ENCODE results near the gene APOC3.

- TF ChIP-seq POLR2A (IDR thresholded peaks at IDR 0.05; ENCODE audit: low read depth, low read length), result no peak
- TF ChIP-seq, protein P1, sequence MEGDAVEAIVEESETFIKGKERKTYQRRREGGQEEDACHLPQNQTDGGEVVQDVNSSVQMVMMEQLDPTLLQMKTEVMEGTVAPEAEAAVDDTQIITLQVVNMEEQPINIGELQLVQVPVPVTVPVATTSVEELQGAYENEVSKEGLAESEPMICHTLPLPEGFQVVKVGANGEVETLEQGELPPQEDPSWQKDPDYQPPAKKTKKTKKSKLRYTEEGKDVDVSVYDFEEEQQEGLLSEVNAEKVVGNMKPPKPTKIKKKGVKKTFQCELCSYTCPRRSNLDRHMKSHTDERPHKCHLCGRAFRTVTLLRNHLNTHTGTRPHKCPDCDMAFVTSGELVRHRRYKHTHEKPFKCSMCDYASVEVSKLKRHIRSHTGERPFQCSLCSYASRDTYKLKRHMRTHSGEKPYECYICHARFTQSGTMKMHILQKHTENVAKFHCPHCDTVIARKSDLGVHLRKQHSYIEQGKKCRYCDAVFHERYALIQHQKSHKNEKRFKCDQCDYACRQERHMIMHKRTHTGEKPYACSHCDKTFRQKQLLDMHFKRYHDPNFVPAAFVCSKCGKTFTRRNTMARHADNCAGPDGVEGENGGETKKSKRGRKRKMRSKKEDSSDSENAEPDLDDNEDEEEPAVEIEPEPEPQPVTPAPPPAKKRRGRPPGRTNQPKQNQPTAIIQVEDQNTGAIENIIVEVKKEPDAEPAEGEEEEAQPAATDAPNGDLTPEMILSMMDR (conservative IDR thresholded peaks at IDR 0.05; ENCODE audit: low read depth, low read length), result no peak
- no peak for TF ChIP-seq MAFK (IDR thresholded peaks at IDR 0.05; ENCODE audit: low read depth, low read length)
- TF ChIP-seq MAZ (IDR thresholded peaks at IDR 0.05; ENCODE audit: borderline replicate concordance, low read depth, low read length), result no peak
- no peak for TF ChIP-seq CEBPB (IDR thresholded peaks at IDR 0.05; ENCODE audit: low read depth, low read length)
- TF ChIP-seq, protein P2, sequence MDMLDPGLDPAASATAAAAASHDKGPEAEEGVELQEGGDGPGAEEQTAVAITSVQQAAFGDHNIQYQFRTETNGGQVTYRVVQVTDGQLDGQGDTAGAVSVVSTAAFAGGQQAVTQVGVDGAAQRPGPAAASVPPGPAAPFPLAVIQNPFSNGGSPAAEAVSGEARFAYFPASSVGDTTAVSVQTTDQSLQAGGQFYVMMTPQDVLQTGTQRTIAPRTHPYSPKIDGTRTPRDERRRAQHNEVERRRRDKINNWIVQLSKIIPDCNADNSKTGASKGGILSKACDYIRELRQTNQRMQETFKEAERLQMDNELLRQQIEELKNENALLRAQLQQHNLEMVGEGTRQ (IDR thresholded peaks at IDR 0.05; ENCODE audit: low read depth, low read length), result no peak
- TF ChIP-seq NFE2L2 (IDR thresholded peaks at IDR 0.05; ENCODE audit: low read depth, low read length), result no peak
- no peak for TF ChIP-seq SMC3 (IDR thresholded peaks at IDR 0.05; ENCODE audit: low read depth, low read length)
- no peak for TF ChIP-seq RCOR1 (IDR thresholded peaks at IDR 0.05; ENCODE audit: insufficient replicate concordance, low read length)
- TF ChIP-seq RFX5 (IDR thresholded peaks at IDR 0.05; ENCODE audit: low read depth, low read length), result no peak
- no peak for TF ChIP-seq RAD21 (IDR thresholded peaks at IDR 0.05; ENCODE audit: low read length)
- no peak for TF ChIP-seq MXI1 (IDR thresholded peaks at IDR 0.05; ENCODE audit: borderline replicate concordance, low read depth, low read length)
Observed at GRCh38 chr11:116836632-116836991, 6.9 kb downstream of the APOC3 start.
